NCI-H226 (cell line): ENCODE measurements around the gene CMTM4.
"Not testable (repeated sequence)": the region's sequence is repeated elsewhere in the genome, so short reads cannot be mapped to it uniquely, and the experiment has no call there.

Experiments
- DNase-seq: peaks from one replicate; pipeline ENCODE4 v3.0.0-alpha.2; 2015

The CMTM4 gene

DNA sequence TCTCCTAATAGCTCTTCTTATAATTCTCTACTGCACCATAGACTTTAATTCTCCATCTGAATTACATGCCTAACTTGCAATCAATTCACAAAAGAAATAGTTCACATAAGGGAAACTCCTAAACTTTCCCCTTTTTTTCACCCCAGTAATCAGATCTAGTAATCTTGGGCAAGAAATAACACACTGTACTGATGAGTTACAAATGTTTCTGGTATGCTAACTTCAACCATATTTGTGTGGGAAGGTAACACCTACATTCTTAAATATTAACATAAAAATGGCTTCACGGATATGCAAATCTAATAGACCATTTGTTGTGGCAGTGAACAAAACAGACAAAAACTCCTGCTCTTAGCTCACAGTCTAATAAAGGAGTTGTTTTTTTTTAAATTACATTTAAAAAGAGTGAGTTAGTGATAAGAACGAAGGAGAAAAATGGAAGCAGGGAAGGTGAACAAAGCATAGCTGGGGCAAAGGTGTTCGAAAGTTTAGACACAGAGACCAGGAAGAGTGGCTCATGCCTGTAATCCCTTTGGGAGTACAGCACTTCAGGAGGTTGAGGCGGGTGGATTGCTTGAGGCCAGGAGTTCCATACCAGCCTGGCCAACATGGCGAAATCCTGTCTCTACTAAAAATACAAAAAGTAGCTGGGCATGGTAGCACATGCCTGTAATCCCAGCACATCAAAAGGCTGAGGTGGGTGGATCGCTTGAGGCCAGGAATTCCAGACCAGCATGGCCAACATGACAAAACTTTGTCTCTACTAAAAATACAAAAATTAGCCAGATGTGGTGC is 57.3 kb downstream of the CMTM4 start:
- peak; percentile 45 for DNase-seq

DNA sequence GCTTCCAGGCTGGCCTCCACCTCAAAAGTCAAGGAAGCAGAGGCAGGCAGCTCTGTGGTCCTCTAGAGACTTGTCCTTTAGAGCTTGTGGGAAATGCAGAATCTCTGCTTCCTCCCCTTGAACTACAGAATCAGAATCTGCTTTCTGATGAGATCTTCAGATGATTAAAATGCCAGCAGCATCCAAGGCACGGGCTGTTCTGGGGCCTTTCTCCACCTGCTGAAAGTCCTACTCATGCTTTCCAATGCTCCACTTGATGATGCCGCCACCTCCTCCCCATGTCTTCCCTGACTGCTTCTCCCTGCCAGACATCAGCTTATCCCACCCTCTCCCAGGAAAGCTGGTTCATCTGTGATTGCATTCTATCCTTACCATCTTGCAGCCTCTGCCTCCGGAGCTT is 58.7 kb downstream of the CMTM4 start:
- no peak for DNase-seq

DNA sequence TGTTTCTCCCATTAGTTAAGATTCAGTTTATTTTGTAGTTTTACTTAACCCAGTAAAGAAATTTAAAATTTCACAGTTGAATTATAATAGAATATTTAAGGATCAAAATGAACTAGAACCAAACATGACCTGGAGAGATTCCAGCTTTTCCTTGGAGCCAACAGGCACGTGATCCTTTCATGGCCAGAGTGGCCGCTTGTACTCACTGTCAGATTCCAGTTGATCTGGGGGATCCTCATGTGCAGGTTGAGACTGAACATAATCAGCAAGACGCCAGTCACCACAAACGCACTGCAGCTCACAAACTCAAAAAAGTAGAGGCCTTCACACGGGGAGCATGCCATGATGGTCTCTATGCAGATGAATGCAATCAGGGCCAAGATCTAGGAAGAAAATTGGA is 60.3 kb downstream of the CMTM4 start:
- no peak for DNase-seq

DNA sequence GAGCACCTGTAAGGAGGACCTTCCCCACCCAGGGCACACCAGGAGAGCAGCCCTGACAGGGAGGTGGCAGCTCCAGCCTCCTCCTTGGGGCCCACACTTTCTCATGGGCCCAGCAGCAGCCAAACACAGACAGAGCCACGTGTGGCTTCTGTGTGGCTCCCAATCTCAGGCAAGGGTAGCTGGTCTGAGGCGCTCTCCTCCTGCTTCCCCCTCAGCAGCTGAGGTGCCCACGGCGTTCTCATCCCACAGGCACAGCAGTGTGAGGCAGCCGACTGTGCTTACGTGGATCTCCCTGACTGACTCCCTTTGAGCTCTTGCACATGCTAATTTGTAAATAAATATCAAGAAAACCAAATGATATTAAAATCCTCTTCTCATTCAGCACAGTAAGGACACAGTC is 61.1 kb downstream of the CMTM4 start:
- no peak for DNase-seq

DNA sequence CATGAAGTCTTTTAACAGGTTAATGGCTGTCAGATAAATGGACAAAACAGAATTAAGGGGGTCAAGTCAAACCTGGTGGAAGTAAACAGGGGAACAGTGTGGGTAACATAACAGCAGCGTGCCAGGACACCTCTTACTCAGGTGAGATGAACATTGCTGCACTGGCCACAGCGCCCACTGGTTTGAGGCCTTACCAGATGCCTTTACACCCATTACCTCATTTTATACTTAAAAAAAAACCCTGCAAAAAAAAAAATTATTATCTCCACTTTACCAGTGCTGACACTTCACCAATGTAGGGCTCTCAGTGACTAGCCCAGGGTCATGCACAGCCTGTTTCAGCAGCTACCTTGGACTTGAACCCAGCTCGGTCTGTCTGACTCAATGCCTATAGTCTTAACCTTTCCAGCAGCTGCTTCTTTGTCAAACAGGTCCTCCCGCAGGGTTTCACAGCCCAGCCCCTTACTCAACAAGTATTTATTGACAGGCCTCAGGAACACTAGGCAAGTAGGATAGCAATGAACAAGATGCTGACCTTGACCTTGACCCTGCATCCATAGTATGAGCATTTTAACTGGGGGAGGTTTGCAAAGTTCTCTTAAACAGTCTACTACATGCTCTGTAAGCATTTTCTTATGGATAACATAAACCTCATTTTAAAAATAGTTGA is 61.9 kb downstream of the CMTM4 start:
- no peak for DNase-seq

DNA sequence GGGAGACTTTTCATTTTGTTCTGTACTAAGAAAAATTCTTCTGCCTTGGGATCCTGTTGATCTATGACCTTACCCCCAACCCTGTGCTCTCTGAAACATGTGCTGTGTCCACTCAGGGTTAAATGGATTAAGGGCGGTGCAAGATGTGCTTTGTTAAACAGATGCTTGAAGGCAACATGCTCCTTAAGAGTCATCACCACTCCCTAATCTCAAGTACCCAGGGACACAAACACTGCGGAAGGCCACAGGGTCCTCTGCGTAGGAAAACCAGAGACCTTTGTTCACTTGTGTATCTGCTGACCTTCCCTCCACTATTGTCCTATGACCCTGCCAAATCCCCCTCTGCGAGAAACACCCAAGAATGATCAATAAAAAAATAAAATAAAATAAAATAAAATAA is 65.0 kb downstream of the CMTM4 start:
- DNase-seq: not testable (repeated sequence)

DNA sequence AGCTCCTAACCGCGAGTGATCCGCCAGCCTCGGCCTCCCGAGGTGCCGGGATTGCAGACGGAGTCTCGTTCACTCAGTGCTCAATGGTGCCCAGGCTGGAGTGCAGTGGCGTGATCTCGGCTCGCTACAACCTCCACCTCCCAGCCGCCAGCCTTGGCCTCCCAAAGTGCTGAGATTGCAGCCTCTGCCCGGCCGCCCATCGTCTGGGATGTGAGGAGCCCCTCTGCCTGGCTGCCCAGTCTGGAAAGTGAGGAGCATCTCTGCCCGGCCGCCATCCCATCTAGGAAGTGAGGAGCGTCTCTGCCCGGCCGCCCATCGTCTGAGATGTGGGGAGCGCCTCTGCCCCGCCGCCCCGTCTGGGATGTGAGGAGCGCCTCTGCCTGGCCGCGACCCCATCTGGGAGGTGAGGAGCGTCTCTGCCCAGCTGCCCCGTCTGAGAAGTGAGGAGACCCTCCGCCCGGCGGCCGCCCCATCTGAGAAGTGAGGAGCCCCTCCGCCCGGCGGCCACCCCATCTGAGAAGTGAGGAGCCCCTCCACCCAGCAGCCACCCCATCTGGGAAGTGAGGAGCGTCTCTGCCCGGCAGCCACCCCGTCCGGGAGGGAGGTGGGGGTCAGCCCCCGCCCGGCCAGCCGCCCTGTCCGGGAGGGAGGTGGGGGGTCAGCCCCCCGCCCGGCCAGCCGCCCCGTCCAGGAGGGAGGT is 65.8 kb downstream of the CMTM4 start:
- not testable (repeated sequence) for DNase-seq

DNA sequence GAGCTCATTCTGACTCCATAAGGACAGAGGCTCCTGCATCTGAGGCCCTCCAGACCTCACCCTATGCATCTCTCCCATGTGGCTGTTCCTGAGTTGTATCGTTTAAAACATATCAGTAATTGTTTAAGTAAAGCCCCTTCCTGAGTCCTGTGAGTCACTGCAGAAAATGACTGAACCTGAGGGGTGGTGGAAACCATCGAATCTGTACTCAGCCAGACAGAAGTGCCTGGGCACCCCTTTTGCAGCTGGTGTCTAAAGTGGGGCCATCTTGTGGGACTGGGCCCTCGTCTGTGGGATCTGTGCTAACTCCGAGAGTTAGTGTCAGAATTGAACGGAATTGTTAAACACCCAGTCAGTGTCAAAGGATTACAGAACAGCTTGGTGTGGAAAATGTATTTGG is 66.7 kb downstream of the CMTM4 start:
- no peak for DNase-seq

DNA sequence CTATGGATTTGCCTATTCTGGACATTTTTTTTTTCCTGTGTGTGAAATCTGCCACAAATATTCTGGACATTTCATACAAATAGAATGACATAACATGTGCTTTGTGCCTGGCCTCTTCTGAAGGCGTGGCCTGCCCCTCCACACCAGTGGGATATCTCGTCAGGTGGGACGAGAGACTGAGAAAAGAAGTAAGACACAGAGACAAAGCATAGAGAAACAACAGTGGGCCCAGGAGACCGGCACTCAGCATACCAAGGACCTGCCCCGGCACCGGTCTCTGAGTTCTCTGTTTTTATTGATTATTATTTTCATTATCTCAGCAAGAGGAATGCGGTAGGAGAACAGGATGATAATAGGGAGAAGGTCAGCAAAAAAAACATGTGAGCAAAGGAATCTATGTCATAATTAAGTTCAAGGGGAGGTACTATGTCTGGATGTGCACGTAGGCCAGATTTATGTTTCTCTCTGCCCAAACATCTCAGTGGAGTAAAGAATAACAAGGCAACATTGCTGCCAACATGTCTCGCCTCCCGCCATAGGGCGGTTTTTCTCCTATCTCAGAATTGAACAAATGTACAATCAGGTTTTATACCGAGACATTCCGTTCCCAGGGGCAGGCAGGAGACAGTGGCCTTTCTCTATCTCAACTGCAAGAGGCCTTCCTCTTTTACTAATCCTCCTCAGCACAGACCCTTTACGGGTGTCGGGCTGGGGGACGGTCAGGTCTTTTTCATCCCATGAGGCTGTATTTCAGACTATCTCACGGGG is 68.7 kb downstream of the CMTM4 start:
- DNase-seq: not testable (repeated sequence)

DNA sequence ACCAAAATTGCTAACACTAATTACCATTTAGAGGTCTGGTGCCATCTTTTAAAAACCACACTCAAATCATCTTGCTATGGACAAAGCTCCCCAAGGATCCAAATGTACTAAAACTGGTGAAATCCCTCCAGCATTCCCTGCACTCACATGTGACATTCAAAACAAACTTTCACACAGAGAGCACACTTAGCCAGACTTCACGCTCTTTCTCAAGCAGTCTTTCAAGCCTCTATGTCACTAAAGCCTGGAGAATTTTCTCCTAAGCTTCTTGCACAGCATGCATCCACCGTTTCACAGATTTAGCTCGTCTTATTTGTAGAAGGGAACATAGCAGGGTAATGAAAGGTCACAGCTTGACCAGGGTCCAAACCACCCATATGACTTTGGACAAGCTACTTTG is 72.8 kb downstream of the CMTM4 start:
- DNase-seq: no peak

DNA sequence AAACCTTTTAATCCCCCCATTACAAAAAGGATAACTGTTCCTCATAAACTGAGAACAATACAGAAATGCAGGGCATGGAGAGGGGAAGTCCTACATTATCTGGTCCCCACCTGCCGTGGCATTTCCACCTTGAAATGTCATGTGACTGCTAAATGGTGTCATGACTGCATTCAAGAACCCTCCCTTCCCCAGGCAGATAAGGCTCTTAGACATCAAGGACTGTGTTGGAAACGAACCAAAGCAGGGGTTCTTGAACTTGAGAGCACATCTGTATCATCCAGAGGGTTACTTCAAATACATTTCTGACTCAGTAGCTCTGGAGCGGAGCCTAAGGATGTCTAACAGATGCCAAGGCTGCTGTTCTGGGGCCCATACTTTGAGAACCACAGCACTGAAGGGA is 73.7 kb downstream of the CMTM4 start:
- no peak for DNase-seq

DNA sequence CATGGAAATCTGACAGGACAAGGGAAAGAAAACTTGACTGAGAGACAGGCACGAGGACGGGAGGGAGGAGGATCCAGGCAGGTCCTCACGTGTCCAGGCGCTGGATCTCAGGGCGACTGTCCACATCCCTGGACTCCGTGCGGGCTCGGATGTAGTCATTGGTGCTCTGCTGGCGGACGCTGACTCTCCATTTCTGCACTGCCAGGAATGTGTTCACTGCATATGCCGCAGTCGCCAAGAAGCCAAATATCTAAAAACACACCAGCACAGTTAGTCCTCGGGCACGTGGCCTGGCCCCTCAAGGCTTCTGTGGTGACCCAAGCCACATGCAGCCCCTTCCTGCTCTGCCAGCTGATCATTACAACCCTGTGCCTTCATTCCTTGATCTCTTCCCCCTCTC is 74.6 kb downstream of the CMTM4 start:
- no peak for DNase-seq

DNA sequence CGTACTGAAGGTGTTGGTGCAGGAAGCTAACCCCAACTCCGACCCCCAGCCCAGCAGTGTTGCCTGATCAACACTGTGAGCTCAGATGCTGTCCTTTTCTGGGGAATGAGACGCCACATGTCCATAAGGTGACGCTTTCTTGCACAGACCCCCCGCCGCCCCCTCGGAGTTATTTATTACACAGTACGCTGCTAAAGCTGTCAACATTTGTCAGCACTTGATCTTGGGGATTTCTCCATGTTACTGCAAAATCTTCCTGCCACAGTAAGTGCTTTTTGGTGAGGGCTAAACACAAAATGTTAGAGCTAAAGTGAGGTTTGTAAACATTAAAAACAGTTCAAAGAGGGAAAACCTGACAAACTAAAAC is 76.1 kb downstream of the CMTM4 start:
- no peak for DNase-seq

DNA sequence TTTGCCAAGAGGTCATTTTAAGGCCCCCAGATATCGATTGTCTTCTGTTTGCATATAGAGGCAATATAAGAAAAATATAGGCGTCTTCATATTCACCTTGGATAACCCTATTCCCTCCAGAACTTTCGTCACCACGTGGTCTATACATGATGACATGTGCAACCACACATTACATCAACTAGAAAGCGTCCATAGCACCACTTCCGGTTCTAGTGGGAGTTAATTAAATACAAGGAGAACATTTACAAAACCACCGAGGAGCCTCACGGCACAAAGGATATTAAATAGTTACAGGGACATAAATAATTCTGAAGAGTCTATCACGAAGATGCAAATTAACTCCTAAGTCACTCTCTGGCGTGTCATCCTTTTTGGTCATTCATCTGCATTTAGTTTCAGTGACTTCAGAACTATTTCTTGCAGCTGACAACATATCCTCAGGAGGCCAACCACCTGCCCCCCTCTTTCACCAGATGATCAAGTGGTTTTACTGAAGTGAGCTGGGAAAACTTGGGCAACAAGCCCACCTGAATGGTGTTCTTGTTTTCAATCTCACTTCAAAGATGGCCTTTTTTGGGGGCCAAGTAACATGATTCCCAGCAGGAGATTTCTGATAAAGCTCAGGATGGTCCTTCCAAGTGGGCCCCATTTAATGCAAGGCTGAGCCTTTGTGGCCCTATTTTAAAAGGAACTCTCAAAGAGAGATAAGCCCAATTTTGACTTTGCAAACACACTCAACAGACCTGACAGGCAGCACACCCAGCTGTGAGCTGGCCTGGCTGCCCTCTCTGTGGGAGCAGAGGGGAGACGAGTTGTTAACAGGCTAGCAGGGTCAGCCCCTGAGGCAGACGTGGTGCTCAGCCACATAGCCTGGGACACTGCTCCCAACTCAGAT is 76.8 kb downstream of the CMTM4 start:
- no peak for DNase-seq

DNA sequence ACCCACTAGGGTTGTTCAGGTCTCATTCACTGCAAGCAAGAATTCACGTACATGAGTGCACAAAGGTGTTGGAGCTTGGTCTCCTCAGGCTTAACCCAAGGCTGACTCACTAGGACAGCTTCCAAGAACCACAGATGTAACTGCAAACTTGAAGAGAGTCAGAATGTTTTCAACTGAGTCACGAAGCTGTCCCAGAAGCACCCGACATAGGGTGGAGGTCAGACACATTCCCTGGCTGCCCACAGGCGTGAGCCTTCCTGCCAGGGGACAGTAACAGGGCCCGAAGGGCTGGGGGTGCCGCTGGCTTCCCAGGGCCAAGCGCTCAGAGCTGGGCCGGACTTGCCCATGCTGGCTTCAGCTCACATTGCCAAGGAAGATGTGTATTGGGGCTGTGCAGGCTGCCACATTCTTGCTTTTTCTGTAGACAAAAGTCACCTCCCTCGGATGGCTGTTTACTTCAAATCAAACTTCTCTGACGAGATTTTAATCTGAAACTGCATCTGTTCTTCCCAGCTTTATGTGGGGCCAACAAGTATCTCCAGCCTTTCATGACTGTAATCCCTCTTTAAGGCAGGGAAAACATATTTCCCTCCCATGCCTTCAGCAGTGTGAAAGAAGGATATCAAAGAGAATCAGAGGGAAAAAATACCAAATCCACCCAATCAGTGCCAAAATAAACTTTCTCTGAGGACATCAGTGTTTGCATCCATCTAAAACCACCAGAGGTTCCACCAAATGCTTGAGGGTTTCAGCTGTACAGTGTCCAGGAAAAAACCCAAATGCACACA is 77.8 kb downstream of the CMTM4 start:
- peak; percentile 84 for DNase-seq

DNA sequence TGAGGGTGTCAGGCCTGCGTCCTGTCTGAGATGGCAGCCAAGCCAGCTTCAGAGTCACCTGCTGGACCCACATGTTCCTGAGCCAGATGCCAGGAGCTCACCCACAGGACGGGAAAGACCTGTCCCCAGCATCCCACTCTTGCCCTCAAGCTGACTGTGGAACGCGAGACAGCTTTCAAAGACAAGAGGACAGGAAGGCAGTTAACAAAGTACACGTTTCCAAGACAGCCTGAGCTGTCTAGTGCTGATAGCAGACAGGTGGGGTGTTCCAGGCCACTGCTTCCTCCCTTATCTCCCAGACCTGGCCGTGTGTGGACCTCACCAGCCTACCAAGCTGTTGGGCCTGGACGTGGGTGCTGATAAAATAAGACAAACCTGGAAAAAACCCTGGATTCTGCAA is 78.8 kb downstream of the CMTM4 start:
- no peak for DNase-seq

DNA sequence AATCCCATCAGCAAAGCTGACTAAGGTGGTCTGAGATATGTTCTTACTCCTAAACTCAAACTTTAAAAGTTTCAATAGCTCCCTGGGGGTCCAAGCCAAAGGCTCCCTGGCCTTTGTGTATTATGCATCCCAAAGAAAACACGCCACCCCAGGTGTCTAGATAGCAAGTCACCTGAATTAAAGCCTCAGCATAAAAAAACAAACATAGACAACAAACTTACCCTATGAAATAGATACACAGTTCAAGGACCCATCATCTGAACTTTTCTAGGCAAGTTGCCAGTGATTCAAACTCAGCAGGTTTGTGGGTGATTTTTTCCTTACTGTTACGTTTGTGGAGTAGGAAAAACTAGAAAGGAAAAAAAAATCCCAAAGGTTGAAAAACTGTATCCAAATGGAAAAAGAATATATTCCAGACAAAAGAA is 79.5 kb downstream of the CMTM4 start:
- DNase-seq: no peak

DNA sequence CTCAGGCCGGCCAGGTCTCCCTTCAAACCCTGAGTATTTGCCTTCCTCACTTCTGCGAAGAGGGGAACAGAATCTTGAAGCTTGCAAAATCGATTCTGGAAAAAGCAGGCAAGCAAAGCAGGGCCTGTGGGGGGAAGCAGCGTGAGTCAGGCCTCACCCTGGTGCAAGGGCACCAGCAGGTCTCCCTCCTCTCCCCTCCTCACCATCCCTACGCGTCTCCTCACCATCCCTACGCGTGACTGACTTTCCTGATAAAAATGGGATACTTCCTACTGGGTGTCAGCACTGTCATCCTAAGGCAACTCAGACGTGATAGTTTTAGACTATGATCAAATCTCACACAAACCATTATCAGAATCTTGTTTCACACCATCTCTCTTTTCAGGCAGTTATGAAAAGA is 80.0 kb downstream of the CMTM4 start:
- no peak for DNase-seq

DNA sequence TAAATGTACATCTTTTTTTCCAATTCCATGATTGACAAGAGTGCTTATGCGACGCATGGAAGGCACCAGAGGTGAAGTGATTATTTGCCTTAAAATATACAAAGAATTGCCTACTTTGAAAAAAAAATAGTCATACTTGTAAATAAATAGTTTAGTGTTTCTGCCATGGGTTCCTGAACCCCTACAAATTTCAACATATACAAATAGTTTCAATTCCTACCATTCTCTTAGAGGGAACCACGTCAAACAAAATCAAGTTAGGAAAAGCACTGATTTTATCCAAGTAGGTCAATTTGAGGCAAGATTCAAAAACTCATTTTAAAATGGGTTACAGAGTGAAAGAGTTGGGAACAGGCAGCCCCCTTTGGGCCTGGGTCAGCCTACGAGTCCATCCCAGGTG is 80.4 kb downstream of the CMTM4 start:
- DNase-seq: no peak

DNA sequence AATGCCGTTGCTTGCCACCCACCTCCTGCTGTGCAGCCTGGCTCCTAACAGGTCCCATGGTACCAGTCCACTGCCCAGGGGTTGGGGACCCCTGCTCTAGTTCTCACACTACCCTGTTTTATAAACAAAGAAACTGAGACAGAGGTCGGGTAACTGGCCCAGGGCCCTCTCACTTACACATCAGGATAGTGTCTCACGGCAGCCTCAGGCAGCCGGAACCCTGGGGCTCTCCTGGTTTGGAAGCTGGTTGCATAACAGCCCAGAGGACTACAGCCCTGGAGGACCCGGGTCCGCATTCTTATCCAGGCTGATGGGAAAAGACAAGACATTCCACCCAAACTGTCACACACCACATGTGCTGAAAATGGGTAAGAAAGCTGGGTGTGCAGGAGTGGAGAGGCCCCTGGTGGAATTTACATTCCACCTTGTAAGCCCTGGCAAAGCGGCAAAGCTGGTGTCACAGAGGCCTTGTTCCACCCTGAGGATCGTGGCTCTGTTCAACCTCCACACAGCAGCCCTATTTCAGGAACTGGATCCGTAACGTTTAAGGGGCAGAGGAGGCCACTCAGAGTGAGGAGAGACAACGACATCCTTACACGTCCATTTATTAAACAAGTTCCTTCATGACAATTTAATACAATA is 82.3 kb downstream of the CMTM4 start:
- no peak for DNase-seq

DNA sequence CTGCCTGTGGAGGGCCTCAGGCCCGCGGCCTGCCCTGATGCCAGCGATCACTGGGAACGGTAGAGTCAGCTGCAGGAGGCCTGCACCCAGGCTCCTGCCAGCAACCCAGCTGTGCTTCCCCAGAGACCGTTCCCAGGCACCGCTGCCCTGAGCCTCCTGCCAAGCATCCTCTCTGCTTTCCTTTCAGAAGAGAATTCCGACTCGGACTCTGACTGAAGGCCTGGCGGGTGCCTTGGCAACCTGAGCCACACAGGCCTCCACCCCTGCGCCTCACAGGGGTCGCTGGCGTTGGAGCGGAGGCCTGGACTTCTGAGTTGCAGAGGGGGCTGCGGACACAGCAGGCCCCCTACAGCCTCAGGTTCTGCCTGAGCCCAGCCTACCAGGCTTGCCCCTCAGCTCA is 84.1 kb downstream of the CMTM4 start:
- no peak for DNase-seq
